NT2/D1 (cell line): ENCODE data around the gene GABRB3.

Experiments
- SUZ12 ChIP-seq: IDR thresholded peaks from 2 replicates; pipeline ENCODE4 v1.6.1; 2011; ENCODE audit not compliant: insufficient read length, insufficient read depth; ENCODE audit errors: extremely low read depth
- YY1 ChIP-seq: IDR thresholded peaks from 2 replicates; pipeline ENCODE4 v1.6.1; 2011; ENCODE audit not compliant: insufficient read length, insufficient read depth
- ZNF274 ChIP-seq: IDR thresholded peaks from 2 replicates; pipeline ENCODE4 v1.6.1; 2011; ENCODE audit warnings: mild to moderate bottlenecking, low read depth, low read length

DNA sequence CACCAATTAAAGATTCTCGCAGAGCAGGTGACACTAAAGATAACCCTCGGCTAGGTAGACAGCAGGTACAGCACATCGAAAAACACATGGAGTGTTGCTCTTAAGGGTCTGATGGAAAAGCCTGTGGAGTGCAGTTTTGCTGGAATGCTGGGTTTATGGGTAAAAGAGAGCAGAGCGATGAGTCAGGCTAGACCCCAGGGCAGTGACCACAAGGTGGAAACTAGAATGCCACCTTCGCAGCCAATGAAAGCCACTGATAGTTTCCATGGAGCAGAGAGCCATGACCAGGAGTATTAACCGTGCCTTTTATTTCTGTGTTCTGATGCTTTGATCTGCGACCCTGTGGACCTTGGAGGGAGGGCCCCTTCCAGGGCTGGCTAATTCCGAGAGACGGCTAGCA lies 149.8 kb downstream of the GABRB3 start:
- TF ChIP-seq ZNF274 (no peak), YY1 (no peak), SUZ12 (no peak)
